CD4-positive, alpha-beta T cell (primary cell): Measurements from ENCODE around the gene TLX2. TPM values are rescaled to one million over a fixed set of nuclear protein-coding genes. Genes with fewer than 3 reads are reported as not detected.
"Not testable (repeated sequence)": the region's sequence is repeated elsewhere in the genome, so short reads cannot be mapped to it uniquely, and the experiment has no call there.

Source experiments
- ATAC-seq: fragments of 200-7000 bp; cut with Tn5 transposase; one replicate; pipeline ENCODE4 v1.10.0; 2022; ENCODE audit warnings: mild to moderate bottlenecking; ENCODE audit not compliant: poor library complexity
- CTCF ChIA-PET: fragments of 350-600 bp; sonication (Branson Sonifier 250); formaldehyde crosslinking; loops from one replicate; lab custom pipeline; 2021; ENCODE audit warnings: antibody characterized with exemption, inconsistent platforms; lab: Charles Lee
- POLR2A ChIA-PET: fragments of 350-600 bp; sonication (Branson Sonifier 250); formaldehyde crosslinking; loops from one replicate; lab custom pipeline; 2021; ENCODE audit warnings: antibody characterized with exemption, inconsistent platforms; lab: Charles Lee
- DNase-seq, 14 experiments: peaks; one replicate each; pipeline ENCODE4 v3.0.0-alpha.2; 2013 to 2020; ENCODE audit warnings: mixed read lengths in 2 of 14
- H3K27ac ChIP-seq, 2 donors: one replicate each; pipeline versions ENCODE4 v1.5.1 to v1.7.0; 2013; ENCODE audit warnings: low read length in 2 of 2, low read depth in 1 of 2, mild to moderate bottlenecking in 1 of 2
- H3K27me3 ChIP-seq, 2 experiments: 1 replicate in 1 of 2; 2 replicates in 1 of 2; pipeline versions ENCODE4 v1.6.1 to v1.7.0; 2013; ENCODE audit warnings: low read length in 2 of 2, control low read depth in 1 of 2, mild to moderate bottlenecking in 1 of 2, moderate library complexity in 1 of 2; ENCODE audit not compliant: insufficient read depth in 2 of 2, control insufficient read depth in 1 of 2
- H3K36me3 ChIP-seq: one replicate; pipeline ENCODE4 v1.6.1; 2013; ENCODE audit warnings: low read length, control low read depth; ENCODE audit not compliant: insufficient read depth
- H3K4me1 ChIP-seq: one replicate; pipeline ENCODE4 v1.6.1; 2013; ENCODE audit warnings: low read length, control low read depth; ENCODE audit not compliant: insufficient read depth
- H3K4me3 ChIP-seq: one replicate; pipeline ENCODE4 v1.5.1; 2013; ENCODE audit warnings: mild to moderate bottlenecking, low read length, moderate library complexity
- H3K9me3 ChIP-seq, 2 experiments: 1 replicate in 1 of 2; 2 replicates in 1 of 2; pipeline versions ENCODE4 v1.6.1 to v1.7.0; 2013; ENCODE audit warnings: low read length in 2 of 2, mild to moderate bottlenecking in 2 of 2, control low read depth in 1 of 2, moderate library complexity in 1 of 2; ENCODE audit not compliant: control insufficient read depth in 1 of 2, insufficient read depth in 1 of 2
- H3K27ac Mint-ChIP-seq: one replicate; pipeline ENCODE4 v1.8.0; 2020; ENCODE audit warnings: mixed read lengths
- H3K27me3 Mint-ChIP-seq: one replicate; pipeline ENCODE4 v1.8.0; 2021; ENCODE audit warnings: mixed read lengths
- H3K36me3 Mint-ChIP-seq: one replicate; pipeline ENCODE4 v1.8.0; 2021; ENCODE audit warnings: low read depth, mixed read lengths
- H3K4me1 Mint-ChIP-seq: one replicate; pipeline ENCODE4 v1.8.0; 2021; ENCODE audit warnings: low read depth, mixed read lengths
- H3K4me3 Mint-ChIP-seq: one replicate; pipeline ENCODE4 v1.8.0; 2020; ENCODE audit warnings: mild to moderate bottlenecking, mixed read lengths
- H3K9me3 Mint-ChIP-seq: one replicate; pipeline ENCODE4 v1.8.0; 2020; ENCODE audit warnings: mixed read lengths
- CTCF ChIP-seq: fragments of 200-600 bp; IDR thresholded peaks from one replicate; pipeline ENCODE4 v1.8.0; 2022; ENCODE audit warnings: antibody characterized with exemption, mild to moderate bottlenecking
- intact Hi-C, 2 experiments: fragments of 100-400 bp; cut with DNase I in 1 of 2; cut with micrococcal nuclease in 1 of 2; formaldehyde crosslinking; loops; one replicate each; pipeline versions ENCODE4 v1.15.1 to v1.9.0; 2023 to 2025; cut with DNase I, micrococcal nuclease
- total RNA-seq, 174 experiments: library from RNA in 2 of 174; stranded (reverse) in 2 of 174; gene quantifications; one replicate each; pipeline ENCODE4 v1.2.3 and lab custom pipeline; 2021 to 2026

The TLX2 gene
- total RNA-seq, 2 experiments from 2014 or later: 0.14 to 0.30 TPM

DNA sequence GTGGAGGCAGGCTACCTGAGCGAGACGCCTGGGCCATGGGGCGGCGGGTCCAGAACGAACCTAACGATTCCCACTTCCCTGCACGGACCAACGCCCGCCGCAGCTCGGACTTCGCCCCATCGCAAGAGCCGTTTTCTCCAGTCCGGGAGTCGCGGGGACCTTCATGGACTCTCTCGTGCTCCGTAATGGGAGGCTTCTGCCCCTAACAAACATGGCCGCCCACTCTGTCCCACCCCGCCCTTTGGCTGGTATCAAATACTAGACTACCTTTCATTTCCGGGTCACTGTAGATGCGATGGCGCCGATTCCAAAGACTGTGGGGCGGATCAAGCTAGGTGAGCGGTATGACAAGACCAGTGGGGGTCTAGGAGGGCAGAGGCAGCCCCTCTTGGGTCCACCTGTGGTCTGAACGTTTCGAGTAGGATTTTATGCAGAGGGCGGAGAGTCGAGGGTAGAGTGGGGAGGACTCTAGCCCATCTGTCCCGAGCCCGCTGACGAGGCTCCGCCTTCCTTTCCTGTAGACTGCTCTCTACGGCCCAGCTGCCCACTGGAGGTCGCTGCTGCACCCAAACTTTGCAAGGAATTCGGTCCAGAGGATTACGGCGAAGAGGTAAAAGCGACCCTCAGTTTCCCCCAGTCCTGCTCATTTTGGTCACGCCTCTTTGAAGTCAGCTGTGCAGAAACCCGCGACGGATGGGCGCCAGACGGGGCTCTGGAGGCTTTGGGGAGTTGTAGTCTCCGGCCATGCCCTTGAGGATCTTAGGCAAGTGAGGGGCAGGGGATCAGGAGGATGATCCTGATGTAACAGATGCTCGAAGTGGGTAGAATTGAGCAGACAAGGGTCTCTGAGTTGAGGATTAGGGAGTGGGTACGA, 31.2 kb upstream of the TLX2 start, which contains the start of the genes CCDC142 and TTC31:
Gene CCDC142 (minus strand): TSS at position 198 of the 874 bp plus-strand sequence. CDS start 161 bp downstream, at position 37.
Gene TTC31 (plus strand): TSS at position 281 of the 874 bp plus-strand sequence. CDS start 15 bp downstream, at position 296.
- H3K36me3 Mint-ChIP-seq: peaks cover 54% of the 10 kb centered on the region
- H3K27ac ChIP-seq: peak within 1 kb of the TSS; percentile 93 to 94
- peak; percentile 94 for ATAC-seq
- no peaks in the 10 kb centered on the region for H3K27me3 Mint-ChIP-seq
- H3K4me3 ChIP-seq: peak within 1 kb of the TSS; percentile 77
- peak; percentile 87 to 96 (median 91) for DNase-seq
- intact Hi-C loops: loop anchor here (1.0 to 5.0 kb wide), 9 partner anchors 11 to 394 kb away; partner anchors contain the start of genes INO80B (in 2 of the 2), MRPL53 (in 2 of the 2), AUP1 (in 1 of the 2) and C2orf81 (in 1 of the 2)
- TF ChIP-seq CTCF: peak; percentile 85
- H3K9me3 ChIP-seq: no peaks in the 10 kb centered on the region
- POLR2A ChIA-PET: interaction anchor here (0.7 to 6.9 kb wide), 20 partner anchors 11 to 654 kb away, joined by 3 to 169 read pairs (median 8); partner anchors contain the start of genes AUP1, C2orf81, DQX1 and HTRA2
- H3K4me3 Mint-ChIP-seq: peak within 1 kb of the TSS; percentile 99
- no peaks in the 10 kb centered on the region for H3K27me3 ChIP-seq
- CTCF ChIA-PET: interaction anchor here (0.6 to 4.6 kb wide), 21 partner anchors 8 to 1249 kb away, joined by 3 to 61 read pairs (median 5); partner anchors contain the start of genes AUP1, C2orf81, CCT7 and HTRA2
- H3K4me1 ChIP-seq: peaks cover 31% of the 10 kb centered on the region
- H3K9me3 Mint-ChIP-seq: no peaks in the 10 kb centered on the region
- peaks cover 26% of the 10 kb centered on the region for H3K4me1 Mint-ChIP-seq
- H3K27ac Mint-ChIP-seq: peak within 1 kb of the TSS; percentile 97
- H3K36me3 ChIP-seq: peaks cover 24% of the 10 kb centered on the region

- intact Hi-C loops: loop anchor here (1.0 to 5.0 kb wide), 8 partner anchors 11 to 394 kb away; partner anchors contain the start of genes AUP1 (in 1 of the 2), C2orf81 (in 1 of the 2), HTRA2 (in 1 of the 2) and INO80B (in 1 of the 2)
- ATAC-seq, H3K27me3 Mint-ChIP-seq, DNase-seq, H3K27me3 ChIP-seq, H3K9me3 ChIP-seq, H3K9me3 Mint-ChIP-seq: not testable (repeated sequence)
- Mint-ChIP-seq H3K4me3 (peak overlapping the region; percentile 99), H3K36me3 (peaks cover 56% of the 10 kb centered on the region), H3K4me1 (peaks cover 26% of the 10 kb centered on the region), H3K27ac (peak overlapping the region; percentile 97)
- Histone ChIP-seq H3K27ac (peak overlapping the region in 1 of 2 donors; percentile 94), H3K4me1 (peaks cover 31% of the 10 kb centered on the region), H3K4me3 (peak overlapping the region; percentile 77), H3K36me3 (peaks cover 28% of the 10 kb centered on the region)
- ChIA-PET POLR2A (interaction anchor here (0.8 to 6.9 kb wide), 13 partner anchors 11 to 106 kb away, joined by 5 to 169 read pairs (median 16); partner anchors contain the start of genes AUP1, C2orf81, DQX1 and HTRA2), CTCF (interaction anchor here (0.6 to 4.6 kb wide), 20 partner anchors 9 to 1250 kb away, joined by 3 to 61 read pairs (median 6); partner anchors contain the start of genes AUP1, C2orf81, CCT7 and HTRA2)
Measured at GRCh38 chr2:74483675-74484164, 30.5 kb upstream of the TLX2 start.

GRCh38 chr2:74486141-74486540, 28.1 kb upstream of the TLX2 start:
- Histone ChIP-seq H3K4me3 (no peak overlapping the region), H3K36me3 (peaks cover 40% of the 10 kb centered on the region), H3K9me3 (no peaks in the 10 kb centered on the region), H3K27ac (no peak overlapping the region), H3K4me1 (peaks cover 24% of the 10 kb centered on the region), H3K27me3 (no peaks in the 10 kb centered on the region)
- intact Hi-C loops: no loop called here
- CTCF ChIA-PET: no interaction called here
- Mint-ChIP-seq H3K9me3 (no peaks in the 10 kb centered on the region), H3K27ac (no peak overlapping the region), H3K4me3 (no peak overlapping the region), H3K27me3 (no peaks in the 10 kb centered on the region), H3K36me3 (peaks cover 62% of the 10 kb centered on the region), H3K4me1 (peaks cover 17% of the 10 kb centered on the region)
- no peak for TF ChIP-seq CTCF
- DNase-seq (no peak), ATAC-seq (no peak)
- POLR2A ChIA-PET: no interaction called here
